Fibroblast of the conjunctiva (primary cell): Measurements from ENCODE around the gene INAFM2.

Source experiments
- DNase-seq: peaks from one replicate; pipeline ENCODE4 v3.0.0-alpha.2; 2010; ENCODE audit warnings: low read depth

Gene INAFM2

GRCh38 chr15:40323239-40323952, at the start of gene INAFM2:
TSS of gene INAFM2 (plus strand) at chr15:40323692. CDS start at chr15:40324056, 364 bp downstream.
- peak; percentile 78 for DNase-seq

GRCh38 chr15:40274350-40275274, 48.9 kb upstream of the INAFM2 start:
- peak; percentile 60 for DNase-seq

DNA sequence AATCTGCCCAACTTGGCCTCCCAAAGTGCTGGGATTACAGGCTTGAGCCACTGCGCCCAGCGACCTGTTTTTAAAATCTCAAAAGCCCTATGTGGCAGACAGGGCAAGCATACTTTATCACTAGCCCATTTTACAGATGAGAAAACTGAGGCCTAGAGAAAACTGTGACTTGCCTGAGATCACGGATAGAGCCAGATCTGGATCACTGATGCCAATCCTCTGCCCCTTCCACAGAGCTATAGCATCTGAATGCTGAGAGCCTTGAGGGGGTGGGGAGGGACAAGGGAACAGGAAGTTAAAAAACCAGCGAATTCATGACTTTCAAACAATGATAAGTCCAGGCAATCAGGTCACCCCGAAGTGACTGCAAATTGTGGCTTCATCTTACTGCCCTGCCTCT, 48.0 kb upstream of the INAFM2 start:
- no peak for DNase-seq

GRCh38 chr15:40275954-40276353, 47.5 kb upstream of the INAFM2 start:
- DNase-seq: no peak

GRCh38 chr15:40276927-40277326, 46.6 kb upstream of the INAFM2 start:
- no peak for DNase-seq

DNA sequence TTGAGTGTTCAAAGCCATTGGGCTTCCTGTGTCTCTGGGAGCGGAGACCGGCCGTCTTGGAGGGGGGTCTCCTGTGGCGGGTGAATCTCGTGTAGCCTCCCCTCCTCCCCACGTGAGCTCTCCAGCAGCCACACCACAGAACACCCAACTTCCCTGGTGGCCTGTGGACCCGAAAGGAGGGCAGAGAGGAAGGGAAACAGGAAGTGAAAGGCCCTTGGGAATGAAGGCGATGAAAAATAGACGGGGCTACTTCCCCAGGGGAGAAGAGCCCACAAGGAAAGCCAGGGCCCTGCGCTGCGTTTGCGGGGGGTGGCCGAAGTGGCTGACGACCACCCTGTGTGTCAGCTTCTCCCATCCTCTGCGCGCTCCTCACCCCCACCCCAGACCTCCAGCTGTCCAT, 46.0 kb upstream of the INAFM2 start:
- DNase-seq: no peak

- DNase-seq: no peak
Measured at GRCh38 chr15:40278026-40278425, 45.5 kb upstream of the INAFM2 start.

DNA sequence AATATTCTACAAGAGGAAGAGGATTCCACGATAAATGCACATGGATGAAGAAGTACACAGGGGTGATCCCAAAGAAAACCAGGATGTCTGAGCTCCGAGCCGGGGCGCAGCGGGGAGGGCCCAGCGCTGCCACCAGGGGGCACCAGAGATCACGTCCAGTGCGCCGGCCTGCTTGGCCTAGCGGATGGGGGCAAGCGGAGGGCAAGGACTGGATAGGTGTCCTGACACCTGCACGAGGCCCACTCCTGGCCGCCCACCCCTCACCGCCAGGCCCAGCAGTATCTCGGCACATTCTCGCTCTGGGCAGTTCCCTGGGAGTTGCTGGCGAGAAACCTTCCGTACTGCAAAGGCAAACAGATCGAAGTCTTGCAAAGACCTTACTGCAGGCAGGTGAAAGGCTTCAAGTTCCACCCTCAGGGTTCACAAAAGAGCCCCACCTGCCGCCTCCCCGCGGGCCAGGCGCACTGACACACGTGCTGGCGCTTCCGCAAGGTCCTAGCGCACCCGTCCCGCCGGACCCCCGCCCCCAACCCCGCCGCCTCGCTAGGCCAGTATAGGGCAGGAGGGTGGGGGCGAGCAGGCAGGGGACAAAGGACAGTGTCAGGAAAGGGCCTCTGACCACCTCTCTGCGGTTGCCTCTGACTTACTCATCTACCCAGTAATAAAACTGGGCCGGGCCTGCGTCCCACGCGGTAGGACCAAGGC, 43.9 kb upstream of the INAFM2 start:
- no peak for DNase-seq

DNA sequence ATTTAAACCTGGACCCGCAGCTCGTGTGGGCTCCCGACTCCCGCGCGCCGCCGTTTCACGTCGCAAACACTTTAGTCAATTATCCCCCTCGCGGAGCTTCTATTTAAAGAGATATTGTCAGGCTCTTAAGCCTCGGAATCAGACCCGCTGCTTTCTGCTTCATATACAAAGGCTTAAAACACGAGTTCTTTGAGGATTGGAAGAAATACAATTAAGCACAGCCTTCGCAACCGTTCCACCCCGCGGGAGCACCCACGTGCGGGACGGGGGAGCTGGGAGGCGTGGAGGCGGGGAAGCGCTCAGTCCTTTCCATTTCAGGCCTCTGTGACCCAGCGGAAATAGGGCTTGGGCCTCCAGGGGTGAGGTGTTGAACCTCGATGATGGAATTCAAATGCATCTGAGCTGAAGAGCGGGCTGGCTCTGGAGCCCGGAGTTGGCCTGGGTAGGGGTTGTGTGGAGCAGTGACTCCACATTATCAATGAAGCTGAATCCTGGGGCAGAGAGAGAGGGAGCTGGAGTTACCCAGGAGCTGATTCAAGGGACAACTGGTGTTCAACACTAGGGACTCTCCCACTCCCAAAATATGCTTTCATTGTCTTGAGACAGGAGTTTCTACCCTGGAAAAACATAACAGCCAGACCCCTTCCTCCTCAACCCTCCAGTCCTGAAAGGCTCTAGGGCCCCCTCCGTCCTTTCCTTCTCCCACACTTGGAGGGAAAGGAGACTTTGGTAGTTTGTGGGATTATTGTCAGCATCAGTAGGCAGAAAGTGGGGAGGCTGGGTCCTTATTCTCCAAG, 43.0 kb upstream of the INAFM2 start:
- no peak for DNase-seq

DNA sequence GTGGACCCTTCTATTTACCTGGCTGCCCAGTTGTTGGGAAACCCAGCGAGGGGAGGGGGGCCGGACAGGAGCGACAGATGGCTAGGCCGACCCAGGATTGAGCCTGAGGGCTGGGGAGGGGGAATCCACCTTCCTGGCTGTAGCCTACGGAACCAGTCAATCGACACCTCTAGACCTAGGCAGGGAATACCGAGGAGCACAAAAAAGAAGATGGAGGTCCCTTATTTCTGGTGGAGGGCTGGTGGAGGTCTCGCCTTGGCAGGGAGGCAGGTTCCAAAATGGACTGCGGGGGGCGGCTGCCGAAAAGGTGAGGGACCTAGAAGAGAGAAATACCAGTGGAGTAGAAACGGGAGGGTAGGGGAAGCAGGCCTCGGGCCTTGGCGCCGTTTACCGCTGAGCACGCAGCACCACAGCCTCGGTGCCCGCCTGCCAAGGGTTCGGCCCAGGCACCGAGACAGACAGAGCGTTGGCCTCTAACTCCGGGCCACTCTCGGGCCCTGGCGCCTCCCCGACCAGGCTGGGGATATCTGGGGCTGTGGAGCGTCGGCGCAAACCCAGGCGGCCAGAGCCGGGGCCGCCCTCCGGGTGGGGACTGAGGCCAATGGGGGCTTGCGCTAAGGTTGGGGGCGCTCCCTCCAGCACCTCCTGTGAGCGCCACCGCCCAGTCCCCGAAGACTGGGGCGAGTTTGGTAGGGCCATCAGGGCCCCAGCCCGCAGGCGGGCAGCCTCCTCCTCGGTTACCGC, 42.3 kb upstream of the INAFM2 start:
- DNase-seq: no peak

DNA sequence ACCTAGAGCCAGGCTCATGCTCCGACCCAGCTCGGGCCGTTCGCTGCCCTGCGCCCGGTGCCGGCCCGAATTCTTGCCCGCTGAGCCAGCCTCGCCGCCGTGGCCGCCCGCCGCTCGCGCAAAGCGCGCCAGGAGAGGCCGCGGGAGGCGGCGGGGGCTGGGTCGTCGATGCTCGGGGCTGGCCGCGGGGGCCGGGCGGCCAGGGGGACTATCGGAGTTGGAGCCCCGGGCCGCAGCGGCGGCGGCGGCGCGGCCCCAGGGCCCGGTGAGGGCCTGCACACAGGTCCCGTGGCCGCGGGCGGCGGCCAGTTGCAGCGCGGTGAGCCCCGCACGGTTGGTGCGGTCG, 41.7 kb upstream of the INAFM2 start:
- no peak for DNase-seq

DNA sequence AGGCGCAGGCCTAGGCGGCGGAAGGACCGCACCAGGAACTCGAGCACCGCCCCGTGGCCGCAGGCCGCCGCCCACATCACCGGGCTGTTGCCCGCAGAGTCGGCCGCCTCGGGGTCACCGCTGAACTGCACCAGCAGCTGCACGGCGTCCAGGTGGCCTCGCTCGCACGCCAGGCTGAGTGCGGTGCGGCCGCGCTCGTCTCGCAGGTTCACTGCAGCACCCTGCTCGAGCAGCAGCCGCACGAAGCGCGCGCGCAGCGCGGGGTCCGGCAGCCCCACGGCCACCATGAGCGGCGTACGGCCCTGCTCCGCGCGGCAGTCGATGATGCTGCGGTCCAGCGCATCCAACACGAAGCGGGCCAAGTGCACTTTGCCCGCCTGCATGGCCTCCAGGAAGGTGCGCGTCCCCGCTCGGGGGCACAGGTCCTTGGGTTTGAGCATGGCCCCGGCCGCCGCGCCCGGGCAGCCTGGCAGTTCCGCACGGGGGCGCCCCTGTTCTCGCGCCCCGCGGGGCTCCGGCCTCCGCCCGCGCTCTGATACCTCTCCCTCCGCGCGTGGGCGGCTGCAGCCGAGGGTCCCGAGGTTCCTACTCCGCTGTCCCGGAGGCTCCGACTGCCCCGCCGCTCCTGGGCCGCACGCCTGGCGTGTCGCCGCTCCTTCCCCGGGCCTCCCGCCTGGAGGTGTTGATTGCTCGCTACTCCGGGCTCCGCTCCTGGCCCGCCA, 41.2 kb upstream of the INAFM2 start:
- no peak for DNase-seq

DNA sequence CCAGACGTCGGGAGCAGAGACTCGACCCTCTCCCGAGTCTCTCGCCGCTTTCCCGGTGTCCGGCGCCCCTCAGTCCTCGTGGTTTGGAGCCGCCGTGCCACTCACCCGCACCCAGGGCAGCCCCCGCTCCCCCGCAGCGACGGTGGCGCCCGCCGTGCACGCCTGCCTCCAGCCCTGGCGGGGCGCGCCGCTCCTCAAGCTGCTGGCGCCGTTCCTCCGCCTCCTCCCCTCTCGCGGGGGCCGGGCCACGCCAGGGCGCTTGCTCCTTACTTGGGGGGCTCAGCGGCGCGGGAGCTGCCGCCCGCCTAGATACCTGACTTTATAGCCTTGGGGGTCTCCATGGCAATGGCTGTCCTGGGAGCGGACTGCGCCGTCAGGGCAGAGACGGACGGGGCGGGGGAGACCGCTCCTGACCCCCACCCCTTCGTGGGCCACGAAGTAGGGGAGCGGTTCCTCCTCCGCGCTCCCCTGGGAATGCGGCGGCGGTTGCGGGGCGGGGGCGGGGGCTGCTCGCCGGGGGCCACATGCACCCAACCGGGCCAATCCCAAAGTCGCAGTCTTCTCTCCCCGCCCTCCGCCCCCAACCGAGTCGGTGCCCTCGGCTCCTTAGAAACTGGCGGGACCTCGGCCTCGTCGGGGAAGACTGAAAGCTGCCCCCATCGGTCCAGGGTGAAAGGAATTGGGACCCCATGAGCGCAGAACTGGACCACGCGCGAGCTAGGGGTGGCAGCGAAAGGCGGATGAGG, 40.5 kb upstream of the INAFM2 start, which contains the start of gene ANKRD63:
Gene ANKRD63, minus strand, starts transcription at position 196 of the 746 bp plus-strand sequence. CDS start 478 bp downstream, outside the sequence.
- no peak for DNase-seq

- DNase-seq: no peak
Measured at GRCh38 chr15:40283615-40284300, 39.7 kb upstream of the INAFM2 start.

DNA sequence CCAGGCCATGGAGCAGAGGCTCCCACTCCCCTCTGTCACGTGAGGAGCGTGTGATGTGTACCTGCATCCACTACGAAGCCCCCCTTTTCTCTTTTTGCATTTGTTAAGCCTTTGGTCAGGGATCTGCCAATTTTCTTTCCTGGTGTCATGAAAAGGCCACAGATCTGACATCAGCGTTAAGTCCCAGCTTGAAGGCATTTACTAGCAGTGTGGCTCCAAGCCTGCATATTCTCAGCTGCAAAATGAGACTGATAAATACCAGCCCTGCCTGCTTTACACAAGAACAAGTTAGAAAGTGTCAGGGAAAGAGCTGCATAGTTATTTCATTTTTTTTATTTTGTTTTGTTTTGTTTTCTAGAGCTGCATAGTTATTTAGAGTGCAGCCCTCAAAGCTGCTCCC, 38.3 kb upstream of the INAFM2 start:
- DNase-seq: no peak

DNA sequence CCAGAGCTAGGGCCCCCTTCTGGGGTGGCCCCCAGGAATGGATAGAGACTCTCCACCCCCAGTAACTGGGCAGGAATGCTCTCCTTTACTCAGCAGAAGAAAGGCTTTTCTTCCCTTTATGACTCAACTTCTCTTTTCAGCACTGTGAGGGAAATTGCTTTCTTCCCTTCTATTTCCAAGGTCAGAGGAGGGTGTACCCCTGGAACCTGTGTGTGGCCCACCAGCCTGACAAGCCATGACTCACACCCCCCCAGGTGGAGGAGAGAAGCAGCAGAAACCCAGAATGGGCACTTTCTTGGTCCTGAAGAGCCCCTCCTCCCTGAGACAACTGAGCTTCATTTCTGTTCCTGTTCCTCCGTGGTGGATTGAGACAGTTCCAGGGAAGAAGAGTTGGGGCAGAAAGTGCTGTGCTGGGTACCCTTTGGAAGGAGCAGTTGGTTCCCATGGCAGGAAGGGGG, 37.9 kb upstream of the INAFM2 start:
- DNase-seq: no peak

DNA sequence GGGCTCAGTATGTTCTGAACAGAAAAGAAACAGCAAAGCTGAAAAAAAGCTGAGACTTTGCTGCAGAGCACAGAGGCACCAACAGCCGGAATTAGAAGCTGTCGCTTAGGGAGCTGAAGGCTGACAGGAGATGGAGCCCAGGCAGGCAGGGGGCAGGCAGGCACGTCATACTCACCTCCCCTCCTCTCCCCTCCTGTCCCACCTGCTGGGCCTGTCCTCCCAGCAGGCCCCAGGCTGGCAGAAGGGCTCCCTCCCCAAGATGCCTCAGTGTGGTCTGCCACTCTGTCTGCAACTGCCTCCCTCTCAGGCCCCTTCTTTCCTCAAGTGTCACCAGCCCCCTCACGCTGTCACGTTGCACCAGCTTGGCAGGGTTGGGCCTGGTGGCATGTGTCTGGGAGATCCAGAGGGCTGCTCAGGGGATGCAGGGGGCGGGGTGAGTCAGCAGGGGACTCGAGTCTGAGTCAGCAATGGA, 37.4 kb upstream of the INAFM2 start:
- no peak for DNase-seq

DNA sequence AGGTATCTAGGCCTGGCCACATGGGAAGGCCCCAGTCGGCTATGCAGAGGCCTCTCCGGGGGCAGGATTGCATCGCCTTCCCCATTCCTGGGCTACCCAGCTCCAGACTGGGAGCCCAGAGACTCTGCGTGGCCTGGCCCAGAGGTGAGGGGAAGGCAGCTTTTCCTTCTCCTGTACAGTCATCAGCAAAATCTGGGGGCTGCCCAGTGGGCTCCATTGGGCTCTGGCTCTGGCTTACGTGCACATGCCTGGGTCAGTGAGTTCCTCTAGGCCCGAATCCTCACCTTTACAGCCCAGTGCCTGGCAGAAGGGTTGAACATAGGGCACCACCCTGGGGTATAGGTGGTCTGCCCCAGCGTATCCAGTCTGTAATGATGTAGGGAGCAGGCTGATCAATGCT, 36.7 kb upstream of the INAFM2 start:
- DNase-seq: no peak

DNA sequence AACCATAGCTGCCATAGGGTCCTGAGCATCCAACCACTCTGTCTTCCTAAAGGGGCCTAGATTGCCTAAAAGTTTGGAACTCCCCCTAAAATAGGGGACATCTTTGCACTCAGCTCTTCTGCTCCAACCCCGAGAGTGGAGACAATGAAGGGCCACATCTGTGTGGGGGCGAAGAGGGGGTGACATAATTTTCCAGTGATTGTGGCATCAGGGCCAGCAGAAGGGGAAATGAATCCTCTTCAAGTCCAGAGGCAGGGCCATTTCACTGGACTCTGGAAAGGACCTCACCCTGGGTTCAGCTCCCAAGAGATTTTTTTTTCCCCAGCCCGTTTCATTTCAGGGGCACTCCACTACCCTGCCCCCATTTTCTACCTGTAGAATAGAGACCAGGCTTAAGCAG, 36.0 kb upstream of the INAFM2 start:
- DNase-seq: no peak
